Glutamatergic neuron (in vitro differentiated cells): Measurements from ENCODE around the gene FLAD1. TPM values are rescaled to one million over a fixed set of nuclear protein-coding genes. Genes with fewer than 3 reads are reported as not detected.

Source experiments
- DNase-seq: peaks from one replicate; pipeline ENCODE4 v3.0.0; 2022
- H3K27ac Mint-ChIP-seq: one replicate; pipeline ENCODE4 v1.8.0; 2020; ENCODE audit warnings: mild to moderate bottlenecking, mixed read lengths, inconsistent platforms; ENCODE audit not compliant: unreplicated experiment
- H3K27me3 Mint-ChIP-seq: one replicate; pipeline ENCODE4 v1.8.0; 2020; ENCODE audit warnings: mild to moderate bottlenecking, moderate library complexity, mixed read lengths, inconsistent platforms; ENCODE audit not compliant: unreplicated experiment
- H3K36me3 Mint-ChIP-seq: one replicate; pipeline ENCODE4 v1.8.0; 2020; ENCODE audit warnings: mild to moderate bottlenecking, mixed read lengths, inconsistent platforms; ENCODE audit not compliant: unreplicated experiment
- H3K4me1 Mint-ChIP-seq: one replicate; pipeline ENCODE4 v1.8.0; 2020; ENCODE audit warnings: mild to moderate bottlenecking, low read depth, mixed read lengths, inconsistent platforms; ENCODE audit not compliant: unreplicated experiment
- H3K4me3 Mint-ChIP-seq: one replicate; pipeline ENCODE4 v1.8.0; 2020; ENCODE audit warnings: mild to moderate bottlenecking, mixed read lengths, inconsistent platforms; ENCODE audit not compliant: unreplicated experiment
- H3K9me3 Mint-ChIP-seq: one replicate; pipeline ENCODE4 v1.8.0; 2020; ENCODE audit warnings: mild to moderate bottlenecking, moderate library complexity, mixed read lengths, inconsistent platforms; ENCODE audit not compliant: unreplicated experiment
- CTCF ChIP-seq: fragments of 200-600 bp; sonication (generic); IDR thresholded peaks from one replicate; pipeline ENCODE4 v1.5.0; 2021; ENCODE audit not compliant: partially characterized antibody, unreplicated experiment
- total RNA-seq: library from RNA; stranded (reverse); fragmentation: NEBNext Ultra II Directional; extraction: Animal tissue kit (Norgen Biotek cat#: 25700); gene quantifications from one replicate; pipeline ENCODE4 v1.2.1, GENCODE V29; 2021; ENCODE audit not compliant: unreplicated experiment

Gene FLAD1
- total RNA-seq, 1 donor from 2014 or later = 68.8 TPM

DNA sequence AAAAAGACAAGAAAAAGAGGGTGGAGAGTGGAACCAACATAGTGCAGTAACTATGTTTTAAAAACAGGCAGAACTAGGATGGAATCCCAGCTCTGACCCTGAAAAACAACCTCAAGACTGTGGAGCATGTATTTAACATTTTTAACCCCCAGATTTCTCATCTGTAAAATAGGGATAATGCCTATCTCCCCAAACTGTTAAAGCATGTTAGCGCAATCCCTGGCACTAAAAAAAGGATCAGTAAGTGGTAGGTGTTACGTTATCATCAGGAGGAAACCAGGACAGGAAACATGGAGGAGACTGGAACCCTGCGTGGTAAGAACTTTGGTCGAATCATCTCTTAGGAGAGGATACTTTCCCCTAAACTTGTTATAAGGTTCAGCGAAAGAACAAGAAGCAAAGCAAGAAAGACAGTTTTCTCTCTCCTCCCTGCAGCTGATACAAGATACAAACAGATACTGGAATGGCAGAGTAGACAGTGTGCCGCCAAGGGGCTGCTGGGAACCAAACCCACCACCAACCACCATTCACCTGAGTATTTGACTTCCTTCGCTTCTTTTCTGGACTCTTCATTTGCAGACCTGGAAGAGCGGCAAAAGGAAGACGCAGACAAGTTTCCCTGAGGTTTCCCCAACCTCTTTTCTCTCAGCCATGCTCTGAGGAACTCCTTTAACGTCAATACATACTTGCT, 22.6 kb upstream of the FLAD1 start:
- peaks cover 25% of the 10 kb centered on the region for H3K4me1 Mint-ChIP-seq
- TF ChIP-seq CTCF = no peak
- H3K36me3 Mint-ChIP-seq = no peaks in the 10 kb centered on the region
- H3K27me3 Mint-ChIP-seq = peaks cover 2% of the 10 kb centered on the region
- H3K4me3 Mint-ChIP-seq = peak overlapping the region; percentile 95
- no peak for DNase-seq
- peaks cover 10% of the 10 kb centered on the region for H3K9me3 Mint-ChIP-seq
- H3K27ac Mint-ChIP-seq = peak overlapping the region; percentile 92

DNA sequence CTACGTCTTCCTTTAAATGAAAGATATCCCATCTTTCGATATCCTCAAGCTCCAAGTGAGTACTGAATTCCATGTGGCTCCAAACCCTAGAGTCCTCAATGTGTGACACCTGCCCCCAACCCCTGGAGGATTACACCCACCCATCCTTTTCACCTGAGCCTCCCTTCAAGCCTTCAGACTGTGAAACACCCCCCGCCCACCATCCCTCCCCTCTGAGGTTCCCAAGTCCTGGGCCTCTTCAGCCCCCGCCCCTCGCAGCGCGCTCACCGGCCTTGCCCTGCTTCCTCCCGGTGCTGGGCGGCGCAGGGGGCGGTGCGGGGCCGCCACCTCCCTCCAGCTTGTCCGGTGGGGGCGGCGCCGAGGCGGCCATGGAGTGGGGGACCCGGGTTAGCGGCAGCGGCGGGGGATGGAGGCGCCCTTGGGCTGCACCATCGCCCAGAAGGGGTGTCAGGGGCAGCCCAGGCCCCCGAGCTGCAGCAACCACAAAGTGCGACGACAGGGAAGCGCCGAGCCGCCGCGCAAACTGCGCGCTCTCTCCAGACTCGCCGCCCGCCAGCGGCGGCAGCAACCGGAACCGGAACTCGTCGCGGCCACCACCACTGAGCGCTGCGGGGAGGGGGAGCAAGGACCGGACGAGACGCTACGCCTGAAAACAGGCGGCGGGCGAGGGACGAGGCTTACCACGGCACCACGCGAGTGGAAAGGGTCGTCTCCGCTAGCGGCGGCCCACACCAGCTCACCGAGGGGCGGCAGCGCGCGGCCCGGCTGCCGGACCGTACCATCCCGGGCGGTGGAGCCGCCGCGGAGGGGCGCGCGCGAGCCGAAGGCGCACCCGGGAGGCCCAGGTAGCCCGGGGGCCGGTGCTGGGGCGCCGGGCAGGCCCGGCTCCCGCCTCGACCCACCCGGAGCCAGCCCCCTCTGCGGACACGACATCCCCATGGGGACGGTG, 21.7 kb upstream of the FLAD1 start, which contains the start of gene PYGO2:
Gene PYGO2 (minus strand): TSS at position 576 of the 949 bp plus-strand sequence. CDS start 206 bp downstream, at position 370.
- peak within 1 kb of the TSS; percentile 95 for H3K4me3 Mint-ChIP-seq
- H3K27me3 Mint-ChIP-seq = no peaks in the 10 kb centered on the region
- peak within 1 kb of the TSS; percentile 92 for H3K27ac Mint-ChIP-seq
- DNase-seq = peak; percentile 88
- H3K9me3 Mint-ChIP-seq = peaks cover 5% of the 10 kb centered on the region
- TF ChIP-seq CTCF = peak; percentile 46
- peaks cover 17% of the 10 kb centered on the region for H3K4me1 Mint-ChIP-seq
- H3K36me3 Mint-ChIP-seq = no peaks in the 10 kb centered on the region

DNA sequence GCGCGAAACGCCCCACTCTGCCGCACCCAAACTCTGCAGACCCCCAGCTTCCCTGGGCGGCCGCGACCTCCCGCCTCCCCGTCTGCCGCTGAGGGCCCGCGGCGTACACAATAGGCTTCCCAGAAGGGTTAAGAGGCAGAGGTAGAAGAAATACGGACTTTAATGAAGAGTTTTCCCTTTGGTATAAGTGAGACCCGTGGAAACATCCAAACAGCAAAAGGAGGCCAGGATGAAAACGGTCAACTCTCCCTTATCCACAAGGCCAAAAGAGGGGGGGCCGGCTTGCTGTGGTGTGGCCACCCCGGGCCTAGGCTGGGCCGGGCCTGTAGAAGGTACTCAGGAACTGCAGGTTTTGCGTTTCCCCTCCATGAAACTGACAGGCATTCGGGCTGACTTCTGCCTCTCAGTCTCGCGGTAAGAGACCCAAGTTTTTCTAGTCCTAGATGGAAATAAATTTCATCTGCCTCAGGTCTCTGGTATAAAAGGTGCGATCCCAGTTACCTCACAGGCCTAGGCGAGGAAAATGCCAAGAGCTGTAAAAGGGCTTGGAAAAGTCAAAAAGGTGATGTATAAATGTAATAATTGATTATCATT, 20.9 kb upstream of the FLAD1 start:
- H3K4me1 Mint-ChIP-seq = peaks cover 10% of the 10 kb centered on the region
- peak overlapping the region; percentile 91 for H3K27ac Mint-ChIP-seq
- TF ChIP-seq CTCF = no peak
- peaks cover 6% of the 10 kb centered on the region for H3K9me3 Mint-ChIP-seq
- no peak for DNase-seq
- H3K4me3 Mint-ChIP-seq = peak overlapping the region; percentile 91
- H3K36me3 Mint-ChIP-seq = no peaks in the 10 kb centered on the region
- no peaks in the 10 kb centered on the region for H3K27me3 Mint-ChIP-seq

- H3K4me3 Mint-ChIP-seq = peak overlapping the region; percentile 91
- TF ChIP-seq CTCF = no peak
- H3K9me3 Mint-ChIP-seq = peaks cover 7% of the 10 kb centered on the region
- no peaks in the 10 kb centered on the region for H3K27me3 Mint-ChIP-seq
- H3K27ac Mint-ChIP-seq = peak overlapping the region; percentile 91
- no peaks in the 10 kb centered on the region for H3K36me3 Mint-ChIP-seq
- peaks cover 9% of the 10 kb centered on the region for H3K4me1 Mint-ChIP-seq
- DNase-seq = no peak
Measured at GRCh38 chr1:154962795-154963330, 20.3 kb upstream of the FLAD1 start.
